GM18520 (cell line): ENCODE data around the gene QRSL1.
"Not testable (repeated sequence)": the region's sequence is repeated elsewhere in the genome, so short reads cannot be mapped to it uniquely, and the experiment has no call there.

Experiments used
- ATAC-seq: cut with Tn5 transposase; IDR thresholded peaks from one replicate; pipeline ENCODE4 v1.9.1; 2021; ENCODE audit not compliant: unreplicated experiment

Gene QRSL1

DNA sequence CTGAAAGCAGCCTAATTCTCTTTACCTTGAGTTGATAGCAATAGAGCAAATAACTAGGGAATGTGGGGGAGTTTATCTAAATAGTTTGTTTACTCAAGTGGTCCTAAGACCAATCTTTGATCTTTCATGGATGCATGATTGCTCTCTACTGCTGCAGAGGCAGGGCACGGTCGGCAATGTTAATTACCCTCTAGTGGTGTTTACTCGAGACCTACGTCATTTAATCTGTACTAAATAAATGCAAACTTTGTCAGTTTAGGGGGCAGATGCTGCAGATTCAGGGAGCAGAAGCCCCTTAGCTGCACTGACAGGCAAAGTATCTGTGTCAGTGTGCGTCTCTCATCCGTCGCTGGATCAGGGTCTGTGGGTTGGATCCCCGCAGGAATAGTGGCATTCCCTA lies 7.0 kb upstream of the QRSL1 start:
- no peak for ATAC-seq

DNA sequence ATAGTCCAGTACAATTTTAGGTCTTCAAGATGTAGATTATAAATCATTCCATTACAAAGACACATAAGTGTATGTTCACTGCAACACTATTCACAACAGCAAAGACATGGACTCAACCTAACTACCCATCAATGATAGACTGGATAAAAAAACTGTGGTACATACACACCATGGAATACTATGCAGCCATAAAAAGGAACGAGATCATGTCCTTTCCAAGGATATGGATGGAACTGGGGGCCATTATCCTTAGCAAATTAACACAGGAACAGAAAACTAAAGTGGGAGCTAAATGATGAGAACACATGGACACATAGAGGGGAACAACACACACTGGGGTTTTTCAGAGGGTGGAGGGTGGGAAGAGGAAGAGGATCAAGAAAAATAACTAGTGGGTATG lies 6.3 kb upstream of the QRSL1 start:
- ATAC-seq: no peak

DNA sequence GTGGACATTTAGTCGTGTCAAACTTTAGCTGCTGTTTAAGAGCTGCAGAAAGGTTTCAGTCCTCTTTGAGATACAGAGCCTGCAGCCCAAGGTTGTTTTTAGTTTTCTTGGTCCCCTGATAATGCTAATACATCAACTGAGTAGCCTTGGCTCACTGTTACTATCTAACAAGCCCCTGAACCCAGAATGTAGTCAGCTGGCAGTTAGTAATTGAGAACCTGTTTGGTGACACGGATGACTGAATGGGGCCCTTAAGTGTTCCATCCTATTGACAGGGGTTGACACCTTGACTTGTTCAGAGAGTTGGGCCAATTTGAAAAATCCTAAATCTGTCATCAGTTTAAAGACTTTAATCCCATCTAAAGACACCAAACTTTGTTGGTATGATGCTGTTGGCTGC lies 2.9 kb upstream of the QRSL1 start:
- ATAC-seq: no peak

DNA sequence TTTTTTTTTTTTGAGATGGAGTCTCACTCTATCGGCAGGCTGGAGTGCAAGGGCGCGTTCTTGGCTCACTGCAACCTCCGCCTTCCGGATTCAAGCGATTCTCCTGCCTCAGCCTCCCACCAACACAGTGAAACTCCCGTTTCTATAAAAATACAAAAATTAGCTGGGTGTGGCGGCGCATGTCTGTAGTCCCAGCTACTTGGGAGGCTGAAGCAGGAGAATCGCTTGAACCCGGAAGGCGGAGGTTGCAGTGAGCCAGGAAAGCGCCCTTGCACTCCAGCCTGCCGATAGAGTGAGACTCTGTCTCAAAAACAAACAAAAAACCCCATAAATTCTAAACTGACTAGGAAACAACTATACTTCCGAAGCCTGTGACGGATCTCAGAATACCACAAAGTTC lies 1.6 kb upstream of the QRSL1 start:
- ATAC-seq: not testable (repeated sequence)

DNA sequence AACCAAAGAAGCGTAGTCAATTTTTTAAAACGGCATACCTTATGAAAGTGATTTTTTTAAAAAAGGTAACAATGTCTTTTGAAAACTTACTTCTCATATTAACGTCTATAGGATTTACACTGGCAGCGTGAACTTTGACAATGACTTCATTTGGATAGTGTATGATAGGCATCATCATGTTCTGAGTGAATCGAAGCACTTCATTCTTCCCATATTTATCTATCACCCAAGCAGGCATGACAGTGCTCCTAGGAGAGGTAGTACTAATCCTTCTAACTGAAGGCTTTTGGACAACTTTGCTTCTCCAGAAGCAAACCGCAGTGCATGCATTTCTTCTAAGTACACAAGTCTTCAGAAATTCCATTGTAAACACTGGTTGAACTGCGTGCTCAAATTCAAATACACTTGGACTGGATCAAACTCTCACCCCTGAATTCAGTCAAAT lies 698 bp upstream of the QRSL1 start:
- peak; percentile 9 for ATAC-seq

DNA sequence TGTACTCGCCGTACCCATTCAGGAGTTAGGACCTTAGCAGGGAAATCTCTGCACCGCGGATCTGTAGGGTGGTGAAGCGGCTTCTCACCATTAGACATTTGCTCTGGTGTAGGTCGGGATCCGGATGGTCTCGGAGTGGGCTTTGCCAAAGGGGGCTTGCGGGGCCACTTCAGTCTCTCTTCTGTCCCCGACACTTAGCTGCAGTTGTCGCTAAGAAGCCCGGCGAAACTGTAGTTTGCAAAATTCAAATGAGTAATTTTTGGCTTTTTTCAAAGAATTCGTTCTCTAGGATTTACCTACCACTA lies 433 bp downstream of the QRSL1 start:
- ATAC-seq: no peak

DNA sequence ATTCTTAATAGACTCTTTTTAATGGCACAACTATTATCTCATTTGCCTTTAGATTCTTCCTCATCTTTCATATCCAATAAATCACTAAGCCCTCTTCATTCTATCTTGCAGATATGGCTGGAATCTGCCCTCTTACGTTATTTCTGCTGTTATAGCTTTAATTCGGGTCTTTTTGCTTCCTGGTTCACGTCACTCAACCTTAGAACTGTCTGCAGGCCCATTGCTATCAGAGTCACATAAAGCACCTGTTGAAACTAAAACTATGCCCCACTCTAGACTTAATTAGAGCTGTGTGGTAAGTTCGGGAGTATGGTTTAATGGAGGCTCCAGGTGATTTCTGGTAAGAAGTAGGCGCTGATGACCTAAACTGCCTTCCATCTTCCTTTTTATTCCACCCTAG lies 988 bp downstream of the QRSL1 start:
- no peak for ATAC-seq

DNA sequence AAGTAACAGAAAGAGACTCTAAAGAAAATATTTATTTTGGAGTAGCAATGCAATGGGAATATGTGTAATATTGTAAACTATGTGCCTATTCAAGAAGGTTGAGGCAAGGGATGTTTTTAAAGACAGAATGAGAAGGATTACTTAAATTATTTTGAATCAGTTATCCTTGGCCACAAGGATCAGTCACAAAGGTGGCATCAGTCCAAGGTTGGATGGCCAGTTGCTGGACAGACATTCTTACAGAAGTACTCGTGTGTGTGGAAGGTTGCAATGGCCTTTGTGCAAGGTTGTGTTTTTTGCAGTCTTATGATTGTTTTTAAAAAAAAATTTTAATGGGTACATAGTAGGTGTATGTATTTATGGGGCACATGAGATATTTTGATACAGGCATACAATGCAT lies 2.0 kb downstream of the QRSL1 start:
- no peak for ATAC-seq

DNA sequence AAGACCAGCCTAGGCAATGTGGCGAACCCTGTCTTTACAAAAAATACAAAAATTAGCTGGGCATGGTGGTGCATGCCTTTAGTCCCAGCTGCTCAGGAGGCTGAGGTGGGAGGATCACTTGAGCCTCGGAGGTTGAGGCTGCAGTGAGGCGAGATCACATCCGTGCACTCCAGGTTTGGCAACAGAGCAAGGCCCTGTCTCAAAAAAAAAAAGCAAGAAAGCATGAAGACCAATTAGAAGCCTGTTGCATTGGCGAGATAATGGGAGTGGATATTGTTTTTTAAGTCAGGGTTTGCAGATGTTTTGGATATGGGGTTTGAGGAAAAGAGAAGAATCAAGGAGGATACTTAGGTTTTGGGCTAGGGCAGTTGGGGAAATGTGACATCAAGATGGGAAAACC lies 5.2 kb downstream of the QRSL1 start:
- no peak for ATAC-seq

DNA sequence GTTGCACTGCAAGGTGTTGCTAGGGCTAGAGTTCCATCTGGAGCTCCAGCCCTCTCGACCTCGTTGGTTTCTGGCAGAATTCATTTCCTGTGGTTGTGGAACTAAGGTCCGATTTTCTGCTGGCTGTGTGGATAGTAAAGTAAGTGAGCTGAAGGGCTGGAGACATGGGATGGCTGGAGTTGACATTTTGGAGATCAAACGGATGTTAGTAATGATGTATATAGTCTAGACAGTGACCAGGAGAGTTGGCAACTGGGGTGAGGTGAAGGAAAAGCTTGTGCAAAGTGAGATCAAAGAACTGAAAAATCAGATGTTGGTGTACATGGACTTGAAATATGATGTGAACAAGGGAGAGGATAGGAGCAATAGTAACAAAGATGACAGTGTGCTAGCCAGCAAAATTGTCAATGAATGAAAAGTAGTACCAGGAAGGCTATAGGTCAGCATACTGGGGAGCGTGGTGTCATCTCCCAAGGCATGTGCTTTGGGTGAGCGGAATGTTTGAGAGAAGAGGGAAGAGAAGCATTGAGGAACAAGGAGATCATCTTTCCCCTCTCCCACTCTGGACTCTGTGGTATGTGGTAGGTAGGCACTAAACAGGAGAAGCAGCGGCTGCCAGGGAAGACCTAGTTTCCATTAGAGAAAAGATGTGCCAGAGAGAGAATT lies 7.8 kb downstream of the QRSL1 start:
- peak; percentile 21 for ATAC-seq

DNA sequence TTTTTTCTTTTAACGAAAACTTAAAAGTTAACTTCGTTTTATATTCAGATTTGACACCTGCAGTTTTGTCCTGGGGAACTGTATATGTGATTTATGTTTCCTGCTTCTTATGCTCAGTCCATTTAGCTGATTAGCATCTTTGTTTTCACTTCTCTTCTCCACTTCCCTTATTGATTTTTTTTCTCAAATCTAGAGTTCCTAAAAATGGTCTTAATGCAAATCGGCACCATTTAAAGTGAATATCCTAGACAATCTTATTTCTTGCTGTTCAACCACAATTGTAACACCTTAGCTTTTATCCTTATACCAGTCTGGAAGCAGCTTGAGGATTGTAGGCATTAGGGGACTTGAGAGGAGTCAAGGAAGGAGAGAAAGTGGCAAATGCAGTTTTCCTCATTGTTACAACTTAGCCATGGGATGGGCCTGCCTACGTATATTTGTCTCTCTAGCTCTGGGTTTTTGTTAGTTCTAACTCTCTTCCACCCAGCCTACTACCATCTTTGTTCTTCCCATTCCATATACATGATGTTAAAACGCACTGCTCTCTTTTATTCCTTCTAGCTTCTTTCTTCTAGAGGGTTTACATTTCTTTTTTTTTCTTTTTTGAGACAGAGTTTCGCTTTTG lies 8.5 kb downstream of the QRSL1 start:
- ATAC-seq: peak; percentile 59

DNA sequence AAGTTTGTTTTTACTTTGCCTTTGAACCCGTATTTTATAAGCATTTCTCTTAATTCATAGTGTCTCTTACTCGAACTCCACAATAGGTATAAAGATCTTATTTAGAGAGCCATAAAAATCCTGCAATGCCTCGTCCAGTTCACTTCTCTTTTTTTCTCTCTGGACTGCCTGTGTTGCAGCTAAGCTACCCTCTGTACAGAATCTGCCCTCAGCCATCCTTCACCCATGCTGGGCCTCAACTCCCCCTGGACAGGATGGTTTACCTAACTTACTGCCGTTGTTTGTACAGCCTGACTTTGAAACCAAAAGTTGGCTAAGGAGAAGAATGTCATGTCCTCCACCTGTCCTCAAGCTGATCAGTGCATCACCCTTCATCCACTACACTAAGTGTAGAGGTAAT lies 10.4 kb downstream of the QRSL1 start:
- no peak for ATAC-seq

DNA sequence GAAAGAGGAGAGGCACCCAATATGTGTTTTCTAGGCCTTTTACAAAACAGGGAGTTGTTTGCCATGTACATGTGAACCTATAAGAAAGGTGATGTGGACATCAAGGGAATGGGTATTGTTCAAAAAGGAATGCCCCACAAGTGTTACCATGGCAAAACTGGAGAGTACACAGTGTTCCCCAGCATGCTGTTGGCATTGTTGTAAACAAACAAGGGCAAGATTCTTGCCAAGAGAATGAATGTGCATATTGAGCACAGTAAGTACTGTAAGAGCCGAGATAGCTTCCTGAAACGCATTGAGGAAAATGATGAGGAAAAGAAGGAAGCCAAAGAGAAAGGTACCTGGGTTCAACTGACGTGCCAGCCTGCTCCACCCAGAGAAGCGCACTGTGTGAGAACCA lies 13.1 kb downstream of the QRSL1 start:
- no peak for ATAC-seq

DNA sequence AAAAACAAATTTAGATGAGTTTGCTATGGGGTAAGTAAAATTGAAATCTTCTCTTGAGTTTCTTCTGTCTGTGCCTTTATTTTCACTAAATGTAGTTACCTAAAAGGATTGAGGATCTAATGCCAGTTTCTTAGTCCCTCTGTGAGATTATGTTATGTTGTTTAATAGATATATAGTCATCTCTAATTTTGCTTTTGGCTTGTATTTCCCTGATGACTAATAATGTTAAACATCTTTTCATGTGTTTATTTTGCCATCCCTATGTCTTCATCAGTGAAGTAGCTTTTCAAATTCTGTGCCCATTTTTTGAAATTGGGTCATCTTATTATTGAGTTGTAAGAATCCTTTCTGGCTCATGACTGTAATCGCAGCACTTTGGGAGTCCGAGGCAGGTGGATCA lies 13.7 kb downstream of the QRSL1 start:
- ATAC-seq: no peak

DNA sequence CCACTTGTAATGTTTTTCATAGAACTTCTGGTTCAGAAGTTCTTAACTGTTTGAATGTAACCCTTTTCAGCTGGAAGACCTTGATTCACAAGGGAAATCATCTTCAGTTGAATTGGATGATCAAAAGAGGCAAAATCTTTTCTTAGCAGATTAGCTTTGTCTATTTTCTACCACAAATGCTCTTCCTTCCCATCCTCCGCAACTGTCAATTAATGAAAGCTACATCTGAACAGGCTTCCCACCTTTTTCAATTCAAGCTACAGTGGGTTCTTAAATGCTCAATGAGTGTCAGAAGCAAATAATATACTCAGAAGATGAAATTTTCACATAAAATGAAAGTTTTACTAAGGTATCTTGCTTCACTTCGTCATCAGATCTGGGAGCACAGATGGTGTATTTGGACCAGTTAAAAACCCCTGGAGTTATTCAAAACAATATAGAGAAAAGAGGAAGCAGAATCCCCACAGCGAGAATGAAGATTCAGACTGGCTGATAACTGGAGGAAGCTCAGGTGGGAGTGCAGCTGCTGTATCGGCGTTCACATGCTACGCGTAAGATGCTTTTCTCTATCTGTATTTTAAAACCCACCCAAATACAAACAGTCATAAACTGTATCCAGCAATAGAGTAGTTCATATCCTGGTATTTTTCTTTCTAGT lies 19.4 kb downstream of the QRSL1 start:
- ATAC-seq: no peak

DNA sequence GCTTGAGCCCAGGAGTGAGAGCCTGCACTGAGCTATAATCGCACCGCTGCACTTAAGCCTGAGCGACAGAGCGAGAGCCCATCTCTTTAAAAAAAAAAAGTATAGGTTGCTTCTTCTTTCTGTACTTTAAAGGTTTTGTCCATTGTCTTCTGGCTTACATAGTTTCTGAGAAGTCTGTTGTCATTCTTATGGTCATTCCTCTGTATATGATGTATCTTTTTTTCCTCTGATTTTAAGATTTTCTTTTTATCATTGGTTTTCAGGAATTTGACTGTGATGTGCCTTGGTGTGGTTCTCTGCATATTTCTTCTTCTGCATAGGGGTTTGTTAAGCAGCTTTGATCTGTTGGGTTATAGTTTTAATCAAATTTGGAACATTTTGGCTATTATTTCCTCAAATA lies 29.1 kb downstream of the QRSL1 start:
- ATAC-seq: no peak

DNA sequence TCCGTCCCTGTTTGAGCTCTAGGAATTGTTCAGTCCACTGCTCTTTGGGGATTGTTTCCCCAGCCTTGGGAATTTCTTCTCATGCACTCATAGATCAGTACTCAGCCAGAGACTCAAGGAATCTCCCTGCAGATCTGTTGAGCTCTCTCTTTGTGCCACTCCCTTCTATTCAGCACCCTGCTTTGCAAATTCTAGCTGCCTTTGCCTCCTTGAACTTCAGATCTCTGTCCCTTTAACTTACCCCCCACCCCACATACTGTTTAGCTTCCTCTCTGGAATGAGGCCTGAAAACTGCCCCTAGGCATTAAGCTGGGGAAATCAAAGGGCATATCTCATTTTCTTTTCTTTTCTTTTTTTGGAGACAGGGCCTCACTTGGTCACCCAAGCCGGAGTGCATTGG lies 30.5 kb downstream of the QRSL1 start:
- ATAC-seq: no peak

DNA sequence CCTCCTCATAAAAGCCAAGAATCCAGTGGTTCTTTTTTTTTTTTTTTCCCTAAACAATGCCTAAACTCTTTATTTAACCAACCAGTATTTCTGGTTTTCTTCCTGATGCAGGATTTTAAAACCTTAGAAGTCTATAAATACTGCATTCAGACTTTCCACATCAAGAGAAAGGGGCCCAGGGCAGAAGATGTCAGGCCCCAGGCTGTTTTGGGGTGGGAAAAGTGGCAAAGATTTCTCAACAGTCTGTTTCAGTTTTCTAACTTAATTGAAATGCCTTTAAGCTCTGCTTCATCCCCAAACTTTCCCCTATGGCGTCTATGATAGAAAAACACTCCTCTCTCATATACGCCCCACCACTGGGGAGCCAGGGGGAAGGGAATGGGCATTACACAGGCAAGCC lies 33.1 kb downstream of the QRSL1 start:
- no peak for ATAC-seq

DNA sequence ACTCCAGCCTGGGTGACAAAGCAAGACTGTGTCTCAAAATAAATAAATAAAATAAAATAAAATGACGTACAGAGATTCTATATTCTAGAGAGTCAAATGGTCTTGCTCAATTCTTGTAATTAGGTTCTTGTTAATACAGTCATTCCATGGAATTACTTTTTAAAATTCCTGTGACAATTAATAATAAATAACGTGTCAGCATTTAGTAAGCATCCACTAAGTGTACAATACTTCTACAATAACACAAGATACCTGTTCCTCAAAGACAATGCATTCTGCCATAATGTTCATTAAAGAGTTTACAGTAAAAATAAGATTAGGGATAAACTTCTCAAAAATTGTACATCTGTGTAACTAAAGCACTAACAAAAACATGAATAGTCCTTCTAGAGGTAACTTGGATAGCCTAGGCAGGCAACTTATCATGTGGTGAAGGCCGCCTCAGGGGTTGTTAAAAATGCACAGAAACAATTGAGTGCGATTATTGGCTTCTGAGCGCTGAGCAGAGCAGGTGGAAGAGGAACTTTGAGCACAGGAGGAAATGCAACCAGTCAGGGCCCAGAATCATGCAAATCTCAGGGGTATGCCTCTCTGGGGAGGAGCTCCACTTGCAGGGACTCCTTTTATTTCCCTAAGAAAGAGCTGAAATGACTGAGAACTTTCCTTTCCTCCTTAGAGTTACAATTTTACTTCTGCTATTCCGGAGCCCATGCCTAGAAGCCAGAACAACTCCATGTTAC lies 37.1 kb downstream of the QRSL1 start:
- ATAC-seq: peak; percentile 97

DNA sequence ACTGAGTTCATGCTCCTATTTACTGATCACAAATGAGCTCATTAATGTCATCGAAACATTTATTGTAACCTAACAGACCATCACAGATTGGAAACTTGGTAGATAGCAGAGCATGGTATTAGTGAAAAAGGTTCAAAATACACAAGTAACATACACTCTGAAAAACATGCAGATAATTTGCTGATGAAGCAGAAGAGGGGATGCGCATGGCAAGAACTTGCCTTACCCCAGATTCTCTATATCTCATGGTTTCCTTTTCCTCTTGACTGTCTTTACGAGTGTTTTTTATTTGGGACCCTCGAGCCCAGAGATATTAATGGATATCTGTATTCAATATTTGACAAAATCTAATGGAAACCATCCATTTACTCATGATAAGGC lies 37.6 kb downstream of the QRSL1 start:
- ATAC-seq: no peak

DNA sequence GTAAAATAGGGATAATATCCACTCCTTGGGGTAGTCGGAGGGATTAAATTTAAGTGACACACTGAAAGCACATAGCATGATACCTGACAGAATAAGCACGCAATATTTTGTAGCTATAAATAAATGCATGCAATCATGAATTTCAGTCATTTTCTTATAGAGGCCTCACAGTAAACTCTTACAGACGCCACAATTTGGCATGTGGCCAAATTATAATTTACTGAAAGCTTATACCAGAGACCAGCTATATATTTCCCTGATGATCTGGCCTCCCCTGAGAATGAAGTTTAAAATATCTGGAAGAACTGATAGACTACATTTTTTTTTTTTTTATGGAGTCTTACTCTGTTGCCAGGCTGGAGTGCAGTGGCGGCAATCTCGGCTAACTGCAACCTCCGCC lies 40.9 kb downstream of the QRSL1 start:
- ATAC-seq: no peak

DNA sequence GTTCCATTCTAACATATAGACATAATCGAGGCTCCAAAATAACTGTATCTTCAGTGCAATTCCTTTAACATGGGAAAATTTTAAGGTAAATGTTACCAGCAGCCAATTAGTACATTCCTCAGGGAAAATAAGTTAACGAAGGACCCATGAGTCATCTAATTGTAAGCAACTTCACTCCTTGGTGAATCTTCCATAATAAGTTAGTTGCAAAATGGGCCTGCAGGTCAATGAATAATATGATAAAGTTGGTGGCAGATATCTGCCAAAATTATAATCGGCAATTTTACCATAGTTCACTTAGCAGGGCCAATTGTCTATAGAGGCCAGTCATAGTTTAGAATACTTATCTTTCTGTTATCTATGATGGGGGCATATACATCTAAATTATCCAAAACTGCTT lies 42.3 kb downstream of the QRSL1 start:
- no peak for ATAC-seq
